HepG2 (cell line): ENCODE results near the gene SULT1B1. TPM values are rescaled to one million over a fixed set of nuclear protein-coding genes. Genes with fewer than 3 reads are reported as not detected.
A peak's percentile ranks its signal among the peaks of the same experiment; 100 is the strongest.

Experiments
- ATAC-seq: fragments of 200-7000 bp; cut with Tn5 transposase; 3 replicates; pipeline ENCODE4 v1.9.1; 2020; ENCODE audit warnings: mild to moderate bottlenecking, moderate library complexity
- BruUV-seq: library from RNA; stranded (reverse); fragments of 400-500 nt; replicated peaks from 2 replicates; lab custom pipeline; 2021; lab: Mats Ljungman, UMichigan
- CTCF ChIA-PET: fragments of 300-600 bp; formaldehyde crosslinking; extraction: SDS; loops from one replicate; lab custom pipeline; 2021; ENCODE audit warnings: low total read pairs, inconsistent platforms, low intra/inter-chr PET ratio; lab: Yijun Ruan, JAX
- POLR2A ChIA-PET: fragments of 350-600 bp; sonication (Branson Sonifier 250); formaldehyde crosslinking; loops from one replicate; lab custom pipeline; 2020; ENCODE audit warnings: antibody characterized with exemption, inconsistent platforms; lab: Yijun Ruan, JAX
- DNase-seq: peaks from one replicate; pipeline ENCODE4 v3.0.0-alpha.2; 2015; ENCODE audit warnings: low spot score
- FAIRE-seq: peaks from 3 replicates; lab custom pipeline; 2011; peaks lifted over from hg19 to GRCh38; lab: Jason Lieb, UNC
- H2AFZ ChIP-seq: one replicate; pipeline ENCODE4 v1.6.1; 2011; ENCODE audit warnings: low read length, inconsistent platforms
- H3K27ac ChIP-seq: fragments of 300-600 bp; 3 replicates; pipeline ENCODE4 v1.8.0; 2011; ENCODE audit warnings: mixed run types, mild to moderate bottlenecking, mixed read lengths, low read length, inconsistent platforms; ENCODE audit not compliant: insufficient read depth; ENCODE audit errors: extremely low read length
- H3K27me3 ChIP-seq, 2 experiments: fragments of 200-600 bp in 1 of 2; 2 replicates in 1 of 2; 3 replicates in 1 of 2; pipeline versions ENCODE4 v1.6.0 to v1.8.0; 2011; ENCODE audit warnings: low read length in 2 of 2, mild to moderate bottlenecking in 2 of 2, moderate library complexity in 2 of 2, inconsistent platforms in 1 of 2; ENCODE audit not compliant: insufficient read depth in 2 of 2, control insufficient read depth in 1 of 2
- H3K36me3 ChIP-seq, 2 experiments: fragments of 200-600 bp in 1 of 2; replicated peaks in 1 of 2; 2 replicates in 1 of 2; 3 replicates in 1 of 2; pipeline versions ENCODE4 v1.5.1 to v1.8.0; 2011; ENCODE audit warnings: low read length in 2 of 2, inconsistent platforms in 1 of 2; ENCODE audit not compliant: insufficient read depth in 2 of 2, control insufficient read depth in 1 of 2
- H3K4me1 ChIP-seq: 2 replicates; pipeline ENCODE4 v1.5.1; 2012; ENCODE audit warnings: low read length, inconsistent platforms; ENCODE audit not compliant: insufficient read depth
- H3K4me2 ChIP-seq: 2 replicates; pipeline ENCODE4 v1.6.0; 2011; ENCODE audit warnings: low read depth, low read length, inconsistent platforms
- H3K4me3 ChIP-seq, 3 experiments: fragments of 200-600 bp in 1 of 3; sonication (generic), shearing (Covaris generic) in 1 of 3; replicated peaks in 1 of 3; 2 replicates each; pipeline ENCODE4 v1.5.1; 2011 to 2016; ENCODE audit warnings: low read length in 3 of 3, inconsistent platforms in 2 of 3, low read depth in 2 of 3, mild to moderate bottlenecking in 2 of 3, control low read depth in 1 of 3, mixed read lengths in 1 of 3; ENCODE audit not compliant: insufficient read depth in 1 of 3
- H3K79me2 ChIP-seq: one replicate; pipeline ENCODE4 v1.6.1; 2011; ENCODE audit warnings: low read length, inconsistent platforms; ENCODE audit not compliant: insufficient read depth
- H3K9ac ChIP-seq: 2 replicates; pipeline ENCODE4 v1.6.0; 2011; ENCODE audit warnings: mild to moderate bottlenecking, low read depth, low read length, inconsistent platforms; ENCODE audit not compliant: insufficient read depth
- H3K9me3 ChIP-seq: 2 replicates; pipeline ENCODE4 v1.5.1; 2012; ENCODE audit warnings: mild to moderate bottlenecking, low read length
- H4K20me1 ChIP-seq: 2 replicates; pipeline ENCODE4 v1.6.0; 2011; ENCODE audit warnings: inconsistent platforms, mild to moderate bottlenecking, low read length, moderate library complexity; ENCODE audit not compliant: insufficient read depth
- ASH2L ChIP-seq: fragments of 300-600, 200-600 bp; sonication (generic); IDR thresholded peaks from 2 replicates; pipeline ENCODE4 v1.7.0; 2017; ENCODE audit warnings: low read depth, mild to moderate bottlenecking, moderate library complexity, mixed read lengths, low read length; ENCODE audit not compliant: insufficient read length
- CREB1 ChIP-seq, 2 experiments: fragments of 450-650 bp in 1 of 2; IDR thresholded peaks; 2 replicates each; pipeline ENCODE4 v1.6.1; 2016 to 2017; ENCODE audit warnings: control low read depth in 1 of 2, mild to moderate bottlenecking in 1 of 2, missing compliant biosample characterization in 1 of 2, missing genetic modification characterization in 1 of 2
- DNMT3B ChIP-seq: conservative IDR thresholded peaks from 2 replicates; pipeline ENCODE4 v1.6.1; 2016; ENCODE audit warnings: missing biosample characterization, control low read depth
- GPN1 ChIP-seq: sonication (generic); formaldehyde crosslinking; IDR thresholded peaks from 2 replicates; pipeline ENCODE4 v1.5.1; 2020; ENCODE audit warnings: missing genetic modification reagents, borderline replicate concordance
- ISX ChIP-seq: sonication (generic); formaldehyde crosslinking; conservative IDR thresholded peaks from 2 replicates; pipeline ENCODE4 v1.5.0; 2020; ENCODE audit warnings: missing genetic modification reagents
- MBD4 ChIP-seq: IDR thresholded peaks from 2 replicates; pipeline ENCODE4 v1.6.1; 2012; ENCODE audit warnings: low read length, inconsistent platforms, borderline replicate concordance
- ZNF20 ChIP-seq: sonication (generic); formaldehyde crosslinking; IDR thresholded peaks from 2 replicates; pipeline ENCODE4 v1.4.0; 2020; ENCODE audit warnings: mild to moderate bottlenecking, moderate library complexity, missing genetic modification reagents
- ZNF224 ChIP-seq: sonication (generic); formaldehyde crosslinking; IDR thresholded peaks from 2 replicates; pipeline ENCODE4 v1.5.0; 2020; ENCODE audit warnings: mild to moderate bottlenecking, missing genetic modification reagents
- ZNF644 ChIP-seq: IDR thresholded peaks from 2 replicates; pipeline ENCODE4 v1.6.1; 2016; ENCODE audit warnings: low read depth
- WGBS: methylation state at CpG from one replicate; pipeline ENCODE4 v1.1.6; 2017; ENCODE audit warnings: low lambda C conversion rate; 5-methylcytosine and 5-hydroxymethylcytosine counted together
- in situ Hi-C: cut with HindIII; loops from 2 replicates; pipeline ENCODE4 v1.10.0; 2017; ENCODE audit warnings: low pct_unique_long_range_greater_than_20kb; ENCODE audit not compliant: extremely low pct_ligation_motif_present
- intact Hi-C: fragments of 100-400 bp; cut with micrococcal nuclease; formaldehyde crosslinking; loops from one replicate; pipeline ENCODE4 v1.10.0; 2022; ENCODE audit not compliant: unreplicated experiment
- polyA plus RNA-seq, 8 experiments: library from polyadenylated mRNA; depleted of rRNA in 3 of 8; stranded (reverse) in 7 of 8; unstranded in 1 of 8; fragments of >200 nt; fragmentation: Illumina TruSeq in 4 of 8; extraction: Trizol in 4 of 8; gene quantifications; 2 replicates each; pipeline versions ENCODE4 v1.2.1 to v1.2.3, GENCODE V29; 2011 to 2016; ENCODE audit warnings: low read depth in 4 of 8, missing spikeins in 1 of 8, mixed read lengths in 1 of 8; ENCODE audit not compliant: insufficient read depth in 1 of 8
- total RNA-seq, 5 experiments: library from RNA; depleted of rRNA; stranded (reverse); fragments of >200 nt; fragmentation: Illumina TruSeq; extraction: Trizol; gene quantifications; 2 replicates each; pipeline ENCODE4 v1.2.3, GENCODE V29; 2016; ENCODE audit warnings: low read depth in 1 of 5
- TF ChIP-seq, protein P1 (sequence below): sonication (generic); formaldehyde crosslinking; IDR thresholded peaks from 2 replicates; pipeline ENCODE4 v1.9.0; 2021; ENCODE audit warnings: missing genetic modification reagents, borderline replicate concordance
- TF ChIP-seq, protein P2 (sequence below): sonication (generic); formaldehyde crosslinking; IDR thresholded peaks from 2 replicates; pipeline ENCODE4 v1.8.1; 2022; ENCODE audit warnings: low read depth, mild to moderate bottlenecking, missing genetic modification reagents
- TF ChIP-seq, protein P3 (sequence below): sonication (generic); formaldehyde crosslinking; IDR thresholded peaks from 2 replicates; pipeline ENCODE4 v1.4.0; 2020; ENCODE audit warnings: low read depth, mild to moderate bottlenecking, missing genetic modification reagents

SULT1B1 gene
- total and polyA plus RNA-seq, 2 of the 13 experiments (the other 11 are each of a cell fraction or from before 2014, with no cell fraction given): 0.20 to 0.25 TPM

DNA sequence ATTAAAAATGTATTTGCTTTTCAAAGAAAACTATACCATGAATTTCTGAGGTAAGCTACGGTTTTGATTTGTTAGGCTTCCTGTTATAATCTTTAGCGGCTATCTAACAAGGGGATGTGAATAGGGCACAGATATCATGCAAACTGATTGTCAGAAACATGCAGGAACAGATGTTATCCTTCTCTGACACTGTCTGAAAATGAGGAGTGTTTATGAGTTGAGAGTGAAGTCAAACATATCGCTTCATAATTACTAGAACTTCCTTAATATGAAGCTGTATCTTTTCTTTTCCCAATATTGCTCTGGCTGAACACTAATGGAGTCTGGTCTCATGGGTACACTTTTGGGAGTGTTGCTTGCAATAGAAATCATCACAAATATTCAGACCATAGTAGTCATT, 16.3 kb upstream of the SULT1B1 start (continued):
- no peak for TF ChIP-seq ASH2L

DNA sequence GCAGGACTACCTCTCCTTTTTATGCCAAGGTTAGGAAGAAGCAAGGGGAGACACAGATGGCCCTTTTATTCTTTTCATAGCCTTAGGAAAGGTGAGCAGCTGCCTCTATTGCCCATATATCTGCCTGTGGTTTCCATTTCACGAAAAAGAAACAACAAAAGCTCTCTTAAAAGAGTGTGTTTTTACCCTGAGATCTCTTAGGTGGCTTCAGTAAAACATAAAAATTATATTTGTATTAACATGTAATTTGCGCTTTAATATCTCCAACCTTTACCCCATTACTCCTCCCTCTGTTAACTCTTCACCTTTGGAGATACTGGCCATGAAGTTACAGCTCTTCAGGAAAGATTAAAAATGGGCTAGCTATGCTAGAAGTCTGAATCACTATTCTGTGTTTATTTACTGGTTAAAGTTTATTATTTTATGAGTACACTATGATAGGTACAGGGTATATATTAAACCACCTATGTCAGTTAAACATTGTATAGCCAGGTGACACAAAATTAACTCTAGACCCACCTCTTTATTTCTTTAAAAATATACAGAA, 15.0 kb upstream of the SULT1B1 start:
- POLR2A ChIA-PET: no interaction called here
- CTCF ChIA-PET: no interaction called here
- Histone ChIP-seq H3K27me3 (no peaks in the 10 kb centered on the region), H3K27ac (no peak overlapping the region), H3K9me3 (no peaks in the 10 kb centered on the region), H3K9ac (no peak overlapping the region), H3K36me3 (no peaks in the 10 kb centered on the region), H3K4me1 (peaks cover 25% of the 10 kb centered on the region), H3K4me2 (no peak overlapping the region), H4K20me1 (no peaks in the 10 kb centered on the region), H3K4me3 (no peak overlapping the region), H2AFZ (no peak overlapping the region), H3K79me2 (no peaks in the 10 kb centered on the region)
- no peak for ATAC-seq
- intact Hi-C loops: no loop called here
- FAIRE-seq: no peak
- in situ Hi-C loops: no loop called here
- no TSS peak for BruUV-seq
- DNase-seq: no peak
- WGBS: 96% methylated on average over 2 of the region's 2 CpGs
- no peak for TF ChIP-seq CREB1 (IDR thresholded peaks at IDR 0.05)
- 0 out of 2 replicates have a peak, but pooled peaks have one; percentile 15 for TF ChIP-seq CREB1 (CRISPR knock-in tag; IDR thresholded peaks at IDR 0.05)
- TF ChIP-seq, protein P1, sequence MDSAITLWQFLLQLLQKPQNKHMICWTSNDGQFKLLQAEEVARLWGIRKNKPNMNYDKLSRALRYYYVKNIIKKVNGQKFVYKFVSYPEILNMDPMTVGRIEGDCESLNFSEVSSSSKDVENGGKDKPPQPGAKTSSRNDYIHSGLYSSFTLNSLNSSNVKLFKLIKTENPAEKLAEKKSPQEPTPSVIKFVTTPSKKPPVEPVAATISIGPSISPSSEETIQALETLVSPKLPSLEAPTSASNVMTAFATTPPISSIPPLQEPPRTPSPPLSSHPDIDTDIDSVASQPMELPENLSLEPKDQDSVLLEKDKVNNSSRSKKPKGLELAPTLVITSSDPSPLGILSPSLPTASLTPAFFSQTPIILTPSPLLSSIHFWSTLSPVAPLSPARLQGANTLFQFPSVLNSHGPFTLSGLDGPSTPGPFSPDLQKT (CRISPR knock-in tag): no peak
- no peak for TF ChIP-seq MBD4
- TF ChIP-seq ZNF644: no peak

DNA sequence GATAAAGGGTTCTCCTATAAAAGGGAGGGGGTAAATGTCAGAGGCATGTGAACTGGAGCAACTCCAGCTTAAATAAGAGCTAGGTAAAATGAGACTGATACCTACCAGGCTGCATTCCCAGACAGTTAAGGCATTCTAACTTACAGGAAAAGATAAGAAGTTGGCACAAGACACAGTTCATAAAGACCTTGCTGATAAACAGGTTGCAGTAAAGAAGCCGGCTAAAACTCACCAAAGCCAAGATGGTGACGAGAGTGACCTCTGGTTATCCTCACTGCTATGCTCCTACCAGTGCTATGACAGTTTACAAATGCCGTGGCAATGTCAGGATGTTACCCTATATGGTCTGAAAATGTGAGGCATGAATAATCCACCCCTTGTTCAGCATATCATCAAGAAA, 13.1 kb upstream of the SULT1B1 start:
- H3K79me2 ChIP-seq: no peaks in the 10 kb centered on the region
- FAIRE-seq (no peak), DNase-seq (no peak), ATAC-seq (no peak)
- in situ Hi-C loops (no loop called here), intact Hi-C loops (no loop called here)
- WGBS: 85% methylated on average over 3 of the region's 3 CpGs
- H3K27ac ChIP-seq: no peak overlapping the region
- H4K20me1 ChIP-seq: no peaks in the 10 kb centered on the region
- H3K4me2 ChIP-seq: no peak overlapping the region
- no TSS peak for BruUV-seq
- POLR2A ChIA-PET: no interaction called here
- no peaks in the 10 kb centered on the region for H3K9me3 ChIP-seq
- H3K36me3 ChIP-seq: no peaks in the 10 kb centered on the region
- H2AFZ ChIP-seq: no peak overlapping the region
- H3K4me3 ChIP-seq: no peak overlapping the region
- CTCF ChIA-PET: no interaction called here
- no peaks in the 10 kb centered on the region for H3K27me3 ChIP-seq
- H3K4me1 ChIP-seq: peaks cover 15% of the 10 kb centered on the region
- H3K9ac ChIP-seq: no peak overlapping the region
- TF ChIP-seq, protein P2, sequence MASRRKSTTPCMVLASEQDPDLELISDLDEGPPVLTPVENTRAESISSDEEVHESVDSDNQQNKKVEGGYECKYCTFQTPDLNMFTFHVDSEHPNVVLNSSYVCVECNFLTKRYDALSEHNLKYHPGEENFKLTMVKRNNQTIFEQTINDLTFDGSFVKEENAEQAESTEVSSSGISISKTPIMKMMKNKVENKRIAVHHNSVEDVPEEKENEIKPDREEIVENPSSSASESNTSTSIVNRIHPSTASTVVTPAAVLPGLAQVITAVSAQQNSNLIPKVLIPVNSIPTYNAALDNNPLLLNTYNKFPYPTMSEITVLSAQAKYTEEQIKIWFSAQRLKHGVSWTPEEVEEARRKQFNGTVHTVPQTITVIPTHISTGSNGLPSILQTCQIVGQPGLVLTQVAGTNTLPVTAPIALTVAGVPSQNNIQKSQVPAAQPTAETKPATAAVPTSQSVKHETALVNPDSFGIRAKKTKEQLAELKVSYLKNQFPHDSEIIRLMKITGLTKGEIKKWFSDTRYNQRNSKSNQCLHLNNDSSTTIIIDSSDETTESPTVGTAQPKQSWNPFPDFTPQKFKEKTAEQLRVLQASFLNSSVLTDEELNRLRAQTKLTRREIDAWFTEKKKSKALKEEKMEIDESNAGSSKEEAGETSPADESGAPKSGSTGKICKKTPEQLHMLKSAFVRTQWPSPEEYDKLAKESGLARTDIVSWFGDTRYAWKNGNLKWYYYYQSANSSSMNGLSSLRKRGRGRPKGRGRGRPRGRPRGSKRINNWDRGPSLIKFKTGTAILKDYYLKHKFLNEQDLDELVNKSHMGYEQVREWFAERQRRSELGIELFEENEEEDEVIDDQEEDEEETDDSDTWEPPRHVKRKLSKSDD (CRISPR knock-in tag): no peak
- no peak for TF ChIP-seq DNMT3B (CRISPR knock-in tag)
- no peak for TF ChIP-seq ISX (CRISPR knock-in tag)
- no peak for TF ChIP-seq ZNF224
- no peak for TF ChIP-seq ZNF20
- TF ChIP-seq, protein P3, sequence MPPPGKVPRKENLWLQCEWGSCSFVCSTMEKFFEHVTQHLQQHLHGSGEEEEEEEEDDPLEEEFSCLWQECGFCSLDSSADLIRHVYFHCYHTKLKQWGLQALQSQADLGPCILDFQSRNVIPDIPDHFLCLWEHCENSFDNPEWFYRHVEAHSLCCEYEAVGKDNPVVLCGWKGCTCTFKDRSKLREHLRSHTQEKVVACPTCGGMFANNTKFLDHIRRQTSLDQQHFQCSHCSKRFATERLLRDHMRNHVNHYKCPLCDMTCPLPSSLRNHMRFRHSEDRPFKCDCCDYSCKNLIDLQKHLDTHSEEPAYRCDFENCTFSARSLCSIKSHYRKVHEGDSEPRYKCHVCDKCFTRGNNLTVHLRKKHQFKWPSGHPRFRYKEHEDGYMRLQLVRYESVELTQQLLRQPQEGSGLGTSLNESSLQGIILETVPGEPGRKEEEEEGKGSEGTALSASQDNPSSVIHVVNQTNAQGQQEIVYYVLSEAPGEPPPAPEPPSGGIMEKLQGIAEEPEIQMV (CRISPR knock-in tag): no peak
- TF ChIP-seq GPN1 (CRISPR knock-in tag): no peak
